HepG2 (cell line): ENCODE measurements around the gene EVA1A.

Experiments used
- CBFB ChIP-seq: sonication (generic); formaldehyde crosslinking; IDR thresholded peaks from 2 replicates; pipeline ENCODE4 v1.4.0; 2020; ENCODE audit warnings: missing genetic modification reagents
- EP300 ChIP-seq, 3 experiments: sonication (generic) in 1 of 3; formaldehyde crosslinking in 1 of 3; IDR thresholded peaks; 2 replicates each; pipeline versions ENCODE4 v1.5.1 to v1.6.1; 2011 to 2020; ENCODE audit warnings: low read depth in 2 of 3, low read length in 2 of 3, borderline replicate concordance in 1 of 3, improper control_type of control experiment in 1 of 3, mild to moderate bottlenecking in 1 of 3, missing genetic modification reagents in 1 of 3, moderate library complexity in 1 of 3
- HNRNPUL1 ChIP-seq: fragments of 200-400 bp; formaldehyde crosslinking; IDR thresholded peaks from 2 replicates; pipeline ENCODE4 v1.6.1; 2017; ENCODE audit warnings: low read depth, mild to moderate bottlenecking, low read length, moderate library complexity
- NBN ChIP-seq: fragments of 450-650 bp; conservative IDR thresholded peaks from 2 replicates; pipeline ENCODE4 v1.6.1; 2017
- ONECUT2 ChIP-seq: sonication (generic); formaldehyde crosslinking; IDR thresholded peaks from 2 replicates; pipeline ENCODE4 v1.4.0; 2020; ENCODE audit warnings: missing genetic modification reagents
- PHF8 ChIP-seq: sonication (generic); formaldehyde crosslinking; IDR thresholded peaks from 2 replicates; pipeline ENCODE4 v1.5.0; 2020; ENCODE audit warnings: missing genetic modification reagents
- POLR2AphosphoS5 ChIP-seq: IDR thresholded peaks from 2 replicates; pipeline ENCODE4 v1.6.1; 2012; ENCODE audit warnings: low read depth, low read length
- ZFP90 ChIP-seq: sonication (generic); formaldehyde crosslinking; IDR thresholded peaks from 2 replicates; pipeline ENCODE4 v1.8.0; 2022; ENCODE audit warnings: missing genetic modification reagents, mild to moderate bottlenecking, inconsistent platforms, borderline replicate concordance
- ZNF24 ChIP-seq: fragments of 450-650 bp; IDR thresholded peaks from 2 replicates; pipeline ENCODE4 v1.6.1; 2017; ENCODE audit warnings: antibody characterized with exemption, mild to moderate bottlenecking

- TF ChIP-seq ZFP90 (CRISPR knock-in tag) (no peak), EP300 (IDR thresholded peaks at IDR 0.05; ENCODE audit: low read depth in 2 of 2, low read length in 2 of 2) (no peak), EP300 (CRISPR knock-in tag; IDR thresholded peaks at IDR 0.05; ENCODE audit: borderline replicate concordance) (no peak), HNRNPUL1 (no peak), ZNF24 (no peak), NBN (no peak), POLR2AphosphoS5 (no peak; the same call in 1 of the 2 replicates), ONECUT2 (no peak), PHF8 (CRISPR knock-in tag) (no peak), CBFB (CRISPR knock-in tag) (no peak)
These were observed 2.6 kb downstream of the EVA1A start for GRCh38 chr2:75558136-75558535.
